Measurements from ENCODE around the gene TTC34.
"Not testable (repeated sequence)": the region's sequence is repeated elsewhere in the genome, so short reads cannot be mapped to it uniquely, and the experiment has no call there.

GRCh38 chr1:2694796-2695195 is 106.7 kb downstream of the TTC34 start:
- TF ChIP-seq EZH2 (IDR thresholded peaks at IDR 0.05; ENCODE audit: low read length) = not testable (repeated sequence)
- TF ChIP-seq, protein P1, sequence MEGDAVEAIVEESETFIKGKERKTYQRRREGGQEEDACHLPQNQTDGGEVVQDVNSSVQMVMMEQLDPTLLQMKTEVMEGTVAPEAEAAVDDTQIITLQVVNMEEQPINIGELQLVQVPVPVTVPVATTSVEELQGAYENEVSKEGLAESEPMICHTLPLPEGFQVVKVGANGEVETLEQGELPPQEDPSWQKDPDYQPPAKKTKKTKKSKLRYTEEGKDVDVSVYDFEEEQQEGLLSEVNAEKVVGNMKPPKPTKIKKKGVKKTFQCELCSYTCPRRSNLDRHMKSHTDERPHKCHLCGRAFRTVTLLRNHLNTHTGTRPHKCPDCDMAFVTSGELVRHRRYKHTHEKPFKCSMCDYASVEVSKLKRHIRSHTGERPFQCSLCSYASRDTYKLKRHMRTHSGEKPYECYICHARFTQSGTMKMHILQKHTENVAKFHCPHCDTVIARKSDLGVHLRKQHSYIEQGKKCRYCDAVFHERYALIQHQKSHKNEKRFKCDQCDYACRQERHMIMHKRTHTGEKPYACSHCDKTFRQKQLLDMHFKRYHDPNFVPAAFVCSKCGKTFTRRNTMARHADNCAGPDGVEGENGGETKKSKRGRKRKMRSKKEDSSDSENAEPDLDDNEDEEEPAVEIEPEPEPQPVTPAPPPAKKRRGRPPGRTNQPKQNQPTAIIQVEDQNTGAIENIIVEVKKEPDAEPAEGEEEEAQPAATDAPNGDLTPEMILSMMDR (optimal IDR thresholded peaks at IDR 0.05 in 1 of 3, IDR thresholded peaks at IDR 0.05 in 1 of 3, conservative IDR thresholded peaks at IDR 0.05 in 1 of 3; ENCODE audit: extremely low read depth in 1 of 3, insufficient read depth in 2 of 3, low read length in 3 of 3) = not testable (repeated sequence)
